ENCODE data around the gene NFKB2.

NFKB2 gene

DNA sequence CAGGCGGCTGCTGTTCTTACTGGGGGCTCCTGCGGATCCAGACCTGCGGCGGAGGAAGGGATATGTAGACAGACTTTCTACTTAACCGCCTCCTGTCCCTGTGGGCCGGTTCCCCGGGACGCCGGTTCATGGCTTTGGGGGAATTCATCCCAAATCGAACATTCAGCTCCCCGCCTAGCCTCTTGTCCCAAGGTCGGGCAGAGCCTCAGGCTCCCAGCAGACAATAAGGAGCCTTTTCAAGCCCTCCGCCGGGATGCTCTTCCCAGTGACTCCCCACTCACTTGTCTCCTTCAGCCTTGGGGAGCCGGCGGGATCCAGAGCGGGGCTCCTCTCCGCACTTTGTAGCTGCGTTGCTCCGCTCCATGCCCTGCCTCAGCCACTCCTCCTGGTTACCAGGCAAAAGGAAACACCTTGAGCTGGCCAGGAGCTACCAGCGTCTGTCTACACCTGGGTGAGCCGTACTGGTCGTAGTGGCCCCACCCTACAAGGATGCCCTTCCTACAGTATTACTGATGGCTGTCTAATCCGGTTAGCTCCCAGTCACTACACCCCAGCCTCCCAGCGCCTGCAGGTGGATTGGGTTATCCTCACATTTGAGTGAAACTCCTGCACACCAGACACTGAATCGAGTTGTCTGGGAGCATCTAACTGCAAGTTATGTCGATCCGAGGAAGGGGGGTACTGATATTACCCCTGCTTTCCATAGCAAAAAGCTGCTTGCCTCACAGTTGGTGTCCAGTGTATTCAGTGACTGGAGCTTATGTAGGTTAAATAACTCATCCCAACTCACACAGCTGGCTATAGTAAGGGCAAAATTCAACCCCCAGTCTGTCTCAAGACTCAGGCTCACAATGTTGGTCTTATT is 55.8 kb downstream of the NFKB2 start, which contains the start of gene C10orf95:
TSS of gene C10orf95 (minus strand) at position 439 of the 865 bp plus-strand sequence. CDS start 450 bp downstream, outside the sequence.
- no peak for DNase-seq (ENCODE audit: low spot score)
